Suprapubic skin (tissue), 3 donors: ENCODE measurements around the gene DNAH1.

Source experiments
- CTCF ChIP-seq, 2 donors: fragments of 200-600 bp in 1 of 2; fragments of 450-650 bp in 1 of 2; sonication (generic) in 1 of 2; IDR thresholded peaks; one replicate each; pipeline ENCODE4 v1.5.1; 2016 to 2019; ENCODE audit warnings: antibody characterized with exemption in 2 of 2, mild to moderate bottlenecking in 1 of 2, moderate library complexity in 1 of 2
- EP300 ChIP-seq: sonication (generic); formaldehyde crosslinking; IDR thresholded peaks from one replicate; pipeline ENCODE4 v1.6.1; 2017; ENCODE audit warnings: antibody characterized with exemption

- TF ChIP-seq EP300 (no peak), CTCF (IDR thresholded peaks at IDR 0.05) (no peak)
Observed at GRCh38 chr3:52446042-52446441, 129.9 kb downstream of the DNAH1 start.
